HG02798 (cell line): ENCODE results near the gene CHM.
"Not testable (repeated sequence)": the region's sequence is repeated elsewhere in the genome, so short reads cannot be mapped to it uniquely, and the experiment has no call there.

Experiments
- ATAC-seq: cut with Tn5 transposase; IDR thresholded peaks from one replicate; pipeline ENCODE4 v1.9.1; 2021; ENCODE audit warnings: mild to moderate bottlenecking; ENCODE audit not compliant: unreplicated experiment, poor library complexity

The CHM gene

DNA sequence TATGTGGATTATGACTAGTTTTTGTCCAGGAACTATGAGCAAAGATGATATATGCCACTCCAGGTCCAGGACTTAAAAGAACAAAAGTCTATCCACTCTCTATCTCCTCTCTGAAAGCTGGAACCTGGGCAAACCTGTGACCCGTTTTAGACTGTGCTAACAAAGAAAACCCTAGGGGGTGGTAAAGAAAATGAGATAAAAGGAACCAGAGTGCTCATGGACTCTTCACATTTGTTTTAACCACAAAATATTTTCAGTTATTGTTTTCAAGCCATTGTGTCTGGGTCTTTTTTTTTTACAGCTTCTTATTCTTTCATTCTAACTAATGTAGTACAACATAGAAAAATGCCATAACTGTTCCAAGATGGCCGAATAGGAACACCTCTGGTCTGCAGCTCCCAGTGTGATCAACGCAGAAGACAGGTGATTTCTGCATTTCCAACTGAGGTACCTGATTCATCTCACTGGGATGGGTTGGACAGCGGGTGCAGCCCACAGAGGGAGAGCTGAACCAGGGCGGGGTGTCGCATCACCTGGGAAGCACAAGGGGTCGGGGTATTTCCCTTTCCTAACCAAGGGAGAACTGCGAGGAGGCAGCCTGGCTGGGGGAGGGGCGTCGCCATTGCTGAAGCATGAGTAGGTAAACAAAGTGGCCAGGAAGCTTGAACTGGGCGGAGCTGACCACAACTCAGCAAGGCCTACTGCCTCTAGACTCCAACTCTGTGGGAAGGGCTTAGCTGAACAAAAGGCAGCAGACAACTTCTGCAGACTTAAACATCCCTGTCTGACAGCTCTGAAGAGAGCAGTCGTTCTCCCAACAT lies 45.1 kb downstream of the CHM start:
- peak; percentile 45 for ATAC-seq

DNA sequence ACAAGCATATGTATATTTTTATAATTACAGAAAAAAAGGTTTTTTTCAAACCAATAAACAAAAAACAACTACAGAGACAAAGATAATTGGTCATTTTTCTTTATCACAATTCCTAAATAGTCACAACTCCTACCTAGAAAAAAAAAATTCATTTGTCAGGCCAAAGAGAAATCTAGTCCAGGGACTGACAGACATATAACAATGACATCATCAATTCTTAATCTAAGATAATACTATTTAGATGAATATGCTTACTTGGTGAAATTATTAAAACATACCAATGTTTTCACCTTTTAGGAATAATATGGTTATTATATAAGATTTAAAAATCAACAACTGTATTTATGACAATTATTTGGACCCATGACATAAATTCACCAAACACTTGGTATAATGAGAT lies 48.4 kb downstream of the CHM start:
- ATAC-seq = no peak

DNA sequence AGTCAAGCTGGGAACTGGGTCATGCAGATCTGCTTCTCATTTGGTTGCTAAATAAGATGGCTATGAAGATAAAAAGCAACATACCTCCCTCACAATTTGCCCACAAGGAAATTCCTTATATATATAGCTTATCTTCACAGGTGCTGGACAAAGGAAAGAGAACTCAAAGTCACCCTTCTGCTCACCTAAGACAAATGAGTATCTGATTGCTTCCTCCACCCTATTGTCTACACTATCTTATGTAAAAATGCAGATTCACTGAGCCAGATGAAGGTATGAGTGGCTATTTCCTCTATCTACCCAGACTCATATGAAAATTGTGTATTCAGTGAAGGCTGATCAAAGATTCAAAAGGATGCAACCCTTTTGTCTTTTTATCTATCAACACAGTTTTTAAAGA lies 50.8 kb downstream of the CHM start:
- ATAC-seq = no peak

DNA sequence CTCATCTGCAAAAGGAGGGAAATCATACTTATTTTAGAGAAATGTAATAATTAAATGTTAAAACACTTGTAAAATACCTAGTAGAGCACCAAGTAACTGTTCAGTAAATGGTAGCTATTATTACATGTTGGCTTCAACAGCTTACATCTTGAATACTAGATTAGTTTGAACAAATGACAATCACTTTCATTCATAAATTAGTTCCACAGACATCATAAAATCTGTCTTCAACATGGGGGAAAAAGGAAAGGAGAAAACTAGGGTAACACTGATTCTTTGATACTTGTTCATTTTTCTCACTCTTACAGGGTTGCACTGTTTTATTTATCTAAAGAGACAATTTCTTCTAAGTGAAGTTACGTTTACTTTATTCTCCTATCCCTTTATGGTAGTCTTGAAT lies 51.7 kb downstream of the CHM start:
- ATAC-seq = no peak

DNA sequence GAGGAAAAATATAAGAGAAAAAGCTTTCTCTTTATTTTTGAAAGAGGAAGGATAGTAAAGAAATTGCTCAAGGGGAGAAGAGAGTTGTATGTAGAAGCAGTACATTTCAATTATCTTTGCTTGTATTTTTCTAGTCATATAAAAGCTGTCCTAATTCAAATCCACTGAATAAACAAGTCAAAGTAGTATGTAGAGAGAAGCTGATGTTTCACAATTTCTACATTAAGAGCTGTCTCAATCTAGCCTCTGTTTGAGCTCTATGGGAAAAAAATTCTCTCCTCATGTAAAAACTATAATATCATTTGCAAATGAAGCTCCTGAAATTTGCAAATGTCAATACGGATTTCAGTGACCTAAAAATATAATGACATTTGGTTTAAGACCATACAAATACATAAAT lies 52.6 kb downstream of the CHM start:
- no peak for ATAC-seq

DNA sequence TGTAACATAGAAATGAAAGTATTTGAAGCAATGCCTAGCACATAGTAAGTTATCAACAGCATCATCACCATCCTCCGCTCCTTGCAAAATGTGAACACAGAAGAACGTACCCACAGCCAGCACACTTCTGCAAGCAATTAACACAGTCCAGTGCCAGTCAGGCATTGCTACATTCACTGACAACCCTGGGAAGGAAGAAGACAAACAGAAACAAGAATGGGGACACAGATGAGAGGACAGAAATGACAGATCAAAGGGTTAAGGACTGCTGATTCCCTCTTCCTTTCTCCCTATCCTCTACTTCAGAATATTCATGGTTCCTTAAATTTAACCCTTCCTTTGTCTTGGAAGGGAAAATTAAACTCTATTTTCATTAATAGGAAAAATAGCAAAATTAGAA lies 53.1 kb downstream of the CHM start:
- ATAC-seq = no peak

DNA sequence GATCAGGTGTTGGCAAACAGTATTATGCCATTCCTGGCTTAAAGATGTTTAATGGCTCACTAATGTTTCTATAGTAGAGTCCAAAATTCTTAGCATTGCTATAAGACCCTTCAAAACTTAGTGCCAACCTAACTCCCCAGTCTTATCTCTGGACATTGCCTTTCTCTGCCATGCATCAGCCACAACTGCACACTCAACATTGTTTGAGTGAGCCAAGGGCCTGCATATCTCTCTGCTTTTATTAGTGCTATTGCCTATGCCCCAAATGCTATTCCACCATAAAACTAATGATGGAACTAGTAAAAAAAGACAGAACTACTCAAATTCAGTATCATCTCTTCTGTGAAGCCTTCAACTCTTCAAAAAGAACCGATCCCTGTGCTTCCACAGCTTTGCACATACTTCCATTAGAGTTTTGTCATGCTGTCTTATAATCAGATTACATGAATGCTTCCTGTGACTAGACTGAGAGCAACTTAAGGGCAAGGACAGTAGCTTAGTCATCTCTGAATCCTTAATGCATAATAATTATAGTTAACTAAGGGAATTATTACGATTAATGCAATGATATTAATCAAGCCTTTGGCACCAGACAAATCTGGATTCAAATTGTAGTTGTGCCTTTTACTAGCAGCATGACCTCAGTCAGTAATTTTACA lies 53.7 kb downstream of the CHM start:
- no peak for ATAC-seq

DNA sequence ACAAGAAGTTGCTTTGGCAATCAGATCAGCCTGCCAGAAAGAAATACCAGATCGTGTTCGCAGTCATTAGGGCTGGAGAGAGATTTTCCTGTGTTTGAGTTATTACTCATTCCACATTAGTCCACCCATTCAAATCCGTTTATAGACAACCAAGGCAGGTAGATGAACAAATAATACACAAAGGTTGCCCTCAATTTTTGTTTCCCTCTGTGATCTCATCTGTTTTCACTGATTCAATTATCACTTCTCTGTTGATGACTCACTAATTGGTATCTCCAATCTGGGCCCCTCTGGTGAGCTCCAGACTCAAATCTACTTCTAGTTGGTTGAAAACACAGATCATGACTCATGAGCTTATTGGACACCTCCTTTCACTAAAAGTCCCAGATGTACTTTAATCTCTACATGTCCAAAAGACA lies 54.5 kb downstream of the CHM start:
- no peak for ATAC-seq

DNA sequence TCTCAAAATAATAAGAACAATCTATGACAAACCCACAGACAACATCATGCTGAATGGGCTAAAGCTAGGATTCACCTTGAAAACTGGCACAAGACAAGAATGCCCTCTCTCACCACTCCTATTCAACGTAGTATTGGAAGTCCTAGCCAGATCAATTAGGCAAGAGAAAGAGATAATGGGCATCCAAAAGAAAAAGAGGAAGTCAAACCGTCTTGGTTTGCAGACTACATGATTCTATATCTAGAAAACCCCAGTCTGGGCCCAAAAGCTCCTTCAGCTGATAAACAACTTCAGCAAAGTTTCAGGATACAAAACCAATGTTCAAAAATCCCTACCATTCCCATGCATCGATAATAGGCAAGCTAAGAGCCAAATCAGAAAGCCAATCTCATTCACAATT lies 59.0 kb downstream of the CHM start:
- ATAC-seq = no peak

DNA sequence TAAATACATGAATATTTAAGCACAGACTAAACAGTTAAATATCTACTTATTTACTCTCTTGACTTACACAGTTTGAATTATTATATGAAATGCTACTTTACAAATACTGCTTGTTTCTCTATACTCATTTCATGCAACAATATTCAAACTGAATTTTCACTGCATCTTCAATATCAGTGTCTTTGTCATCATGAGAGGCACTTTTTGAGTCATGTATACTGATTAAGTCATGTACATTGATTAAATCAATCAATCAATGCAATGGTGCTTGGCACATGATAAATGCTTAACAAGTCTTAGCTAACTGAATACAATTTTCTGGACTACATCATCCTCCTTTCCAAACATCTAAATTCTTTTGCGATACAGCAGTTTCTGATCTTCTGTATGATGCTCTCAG lies 67.1 kb downstream of the CHM start:
- no peak for ATAC-seq

DNA sequence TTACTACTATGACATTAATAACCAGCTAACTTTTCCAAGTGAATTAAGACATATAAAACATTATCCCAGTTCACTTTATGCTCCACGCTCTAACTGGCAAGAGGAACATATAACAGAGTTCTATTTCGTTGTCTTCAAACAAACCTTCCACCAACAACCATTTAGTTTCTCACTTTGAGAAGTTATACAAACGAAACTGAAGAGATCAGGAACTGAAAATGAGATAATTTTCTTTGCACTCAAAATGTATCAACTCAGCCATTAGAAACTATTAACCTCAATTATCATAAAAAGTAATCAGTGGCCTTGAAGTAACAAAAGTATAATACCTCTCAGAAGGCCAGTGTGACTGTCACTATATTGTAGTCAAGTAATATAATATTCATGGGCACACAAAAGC lies 70.1 kb downstream of the CHM start:
- ATAC-seq = peak; percentile 95

DNA sequence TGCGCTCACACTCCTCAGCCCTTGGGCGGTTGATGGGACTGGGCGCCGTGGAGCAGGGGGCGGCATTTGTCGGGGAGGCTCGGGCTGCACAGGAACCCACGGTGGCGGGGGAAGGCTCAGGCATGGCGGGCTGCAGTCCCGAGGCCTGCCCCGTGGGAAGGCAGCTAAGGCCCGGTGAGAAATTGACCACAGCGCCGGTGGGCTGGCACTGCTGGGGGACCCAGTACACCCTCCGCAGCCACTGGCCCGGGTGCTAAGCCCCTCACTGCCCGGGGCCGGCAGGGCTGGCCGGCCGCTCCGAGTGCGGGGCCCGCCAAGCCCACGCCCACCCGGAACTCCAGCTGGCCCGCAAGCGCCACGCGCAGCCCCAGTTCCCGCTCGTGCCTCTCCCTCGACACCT lies 75.0 kb downstream of the CHM start:
- ATAC-seq = not testable (repeated sequence)

DNA sequence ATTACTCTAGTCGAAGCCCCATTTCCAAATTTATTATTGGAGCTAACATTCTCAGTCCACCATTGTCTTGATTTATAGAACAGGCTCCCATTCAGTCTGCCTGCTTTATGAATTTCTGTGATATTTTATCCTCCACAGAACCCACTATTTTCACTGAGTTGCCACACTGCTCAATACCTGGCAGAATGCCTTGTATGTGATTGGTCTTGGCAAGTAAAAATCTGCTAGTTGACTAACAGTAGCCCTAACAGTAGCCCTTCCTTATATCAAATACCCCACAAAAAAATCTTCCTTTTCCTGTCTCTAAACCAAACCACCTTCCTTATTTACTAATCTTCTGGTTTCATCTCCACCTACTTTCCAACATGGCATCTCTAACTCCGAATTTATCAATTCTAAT lies 82.6 kb downstream of the CHM start:
- ATAC-seq = no peak

DNA sequence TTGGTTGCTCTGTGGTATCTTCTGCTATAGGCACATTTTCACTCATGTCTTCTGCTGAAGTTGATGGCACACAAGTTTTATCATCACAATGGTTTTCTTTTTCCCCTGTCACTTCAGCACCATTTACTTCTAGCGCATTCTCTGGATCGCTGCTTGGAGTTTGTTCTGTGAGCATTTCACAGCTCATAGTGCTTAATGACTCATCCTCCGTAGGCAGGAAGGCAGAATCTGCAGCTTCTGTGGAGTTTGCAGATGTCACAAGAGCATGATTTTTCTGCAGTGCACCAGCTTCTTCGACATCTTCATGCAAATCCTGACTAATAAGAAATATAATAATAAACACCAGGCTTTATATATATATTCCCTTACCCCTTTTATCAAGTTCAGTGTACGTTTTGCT lies 83.6 kb downstream of the CHM start:
- no peak for ATAC-seq

DNA sequence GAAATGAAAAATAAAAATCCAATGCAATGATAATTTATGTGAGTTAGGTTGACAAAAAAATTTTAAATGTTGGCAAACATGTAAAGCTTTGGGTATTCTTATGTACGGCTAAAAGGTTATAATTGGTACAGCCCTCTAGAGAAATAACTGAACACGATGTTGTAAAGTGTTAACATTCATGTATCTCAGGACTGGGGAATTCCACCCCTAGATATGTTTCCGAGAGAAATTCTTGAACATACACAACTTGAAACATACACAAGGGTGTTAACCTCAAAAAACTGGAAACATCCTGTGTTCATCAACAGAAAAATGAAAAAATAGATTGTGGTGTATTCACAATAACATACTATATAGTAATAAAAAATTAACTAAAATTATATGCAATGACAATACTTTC lies 91.8 kb downstream of the CHM start:
- ATAC-seq = no peak

DNA sequence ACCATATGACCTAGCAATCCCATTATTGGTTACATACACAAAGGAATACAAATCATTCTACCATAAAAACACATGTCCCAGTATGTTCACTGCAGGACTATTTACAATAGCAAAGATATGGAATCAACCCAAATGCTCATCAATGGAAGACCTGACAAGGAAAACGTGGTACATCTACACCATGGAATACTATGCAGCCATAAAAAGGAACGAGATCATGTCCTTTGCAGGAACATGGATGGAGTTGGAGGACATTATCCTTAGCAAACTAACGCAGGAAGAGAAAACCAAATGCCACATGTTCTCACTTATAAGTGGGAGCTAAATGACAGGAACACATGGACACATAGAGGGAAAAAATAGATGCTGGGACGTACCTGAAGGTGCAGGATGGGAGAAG lies 102.6 kb downstream of the CHM start:
- ATAC-seq = not testable (repeated sequence)

DNA sequence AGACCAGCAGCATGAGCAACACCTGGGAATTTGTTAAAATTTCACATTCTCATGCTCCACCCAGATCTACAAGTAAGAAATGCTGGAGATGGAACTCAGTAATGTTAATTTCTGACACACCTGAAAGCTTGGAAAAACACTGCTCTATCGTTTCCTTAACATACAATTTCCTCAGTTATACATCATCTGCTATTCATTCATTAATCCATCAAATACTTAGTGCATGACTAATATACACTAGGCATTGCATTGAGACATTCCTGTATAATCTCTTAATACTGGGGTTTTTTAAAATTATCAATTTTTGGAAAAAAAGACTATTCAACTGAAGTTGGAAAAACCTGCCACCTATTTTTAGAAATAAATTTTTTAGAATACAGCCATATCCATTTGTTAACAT lies 106.1 kb downstream of the CHM start:
- no peak for ATAC-seq

DNA sequence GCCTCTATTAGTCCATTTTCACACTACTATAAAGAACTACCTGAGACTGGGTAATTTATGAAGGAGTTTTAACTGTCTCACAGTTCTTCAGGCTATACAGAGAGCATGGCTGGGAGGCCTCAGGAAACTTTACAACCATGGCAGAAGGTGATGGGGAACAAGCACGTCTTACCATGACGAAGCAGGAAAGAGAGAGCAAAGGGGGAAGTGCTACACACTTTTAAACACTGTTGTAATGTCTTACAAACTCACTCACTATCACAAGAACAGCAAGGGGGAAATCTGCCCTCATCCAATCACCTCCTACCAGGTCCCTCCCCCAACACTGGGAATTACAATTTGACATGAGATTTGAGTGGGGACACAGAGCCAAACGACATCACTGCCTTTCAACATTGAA lies 107.4 kb downstream of the CHM start:
- not testable (repeated sequence) for ATAC-seq

DNA sequence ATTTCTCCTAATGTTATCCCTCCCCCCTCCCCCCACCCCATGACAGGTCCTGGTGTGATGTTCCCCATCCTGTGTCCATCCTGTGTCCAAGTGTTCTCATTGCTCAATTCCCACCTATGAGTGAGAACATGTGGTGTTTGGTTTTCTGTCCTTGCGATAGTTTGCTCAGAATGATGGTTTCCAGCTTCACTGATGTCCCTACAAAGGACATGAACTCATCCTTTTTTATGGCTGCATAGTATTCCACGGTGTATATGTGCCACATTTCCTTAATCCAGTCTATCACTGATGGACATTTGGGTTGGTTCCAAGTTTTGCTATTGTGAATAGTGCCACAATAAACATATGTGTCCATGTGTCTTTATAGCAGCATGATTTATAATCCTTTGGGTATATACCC lies 113.0 kb downstream of the CHM start:
- not testable (repeated sequence) for ATAC-seq

DNA sequence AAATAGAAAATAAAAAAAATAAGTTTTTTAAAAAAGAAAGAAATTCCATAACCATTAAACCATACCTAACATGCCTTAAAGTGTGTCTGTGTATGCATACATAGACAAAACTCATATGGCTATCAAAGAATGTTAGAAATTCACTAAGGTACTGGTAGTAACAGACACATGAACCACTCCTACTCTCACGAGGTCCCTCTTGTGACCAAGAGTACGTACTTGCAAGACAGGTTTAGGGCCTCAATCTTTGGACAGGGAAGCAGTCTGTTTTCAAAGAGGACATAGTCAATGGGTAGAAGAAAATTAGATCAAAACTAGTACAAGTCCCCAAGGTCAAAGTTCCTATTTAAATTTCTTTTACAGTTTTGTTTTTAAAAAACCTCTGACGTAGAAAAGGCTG lies 117.3 kb downstream of the CHM start:
- no peak for ATAC-seq

DNA sequence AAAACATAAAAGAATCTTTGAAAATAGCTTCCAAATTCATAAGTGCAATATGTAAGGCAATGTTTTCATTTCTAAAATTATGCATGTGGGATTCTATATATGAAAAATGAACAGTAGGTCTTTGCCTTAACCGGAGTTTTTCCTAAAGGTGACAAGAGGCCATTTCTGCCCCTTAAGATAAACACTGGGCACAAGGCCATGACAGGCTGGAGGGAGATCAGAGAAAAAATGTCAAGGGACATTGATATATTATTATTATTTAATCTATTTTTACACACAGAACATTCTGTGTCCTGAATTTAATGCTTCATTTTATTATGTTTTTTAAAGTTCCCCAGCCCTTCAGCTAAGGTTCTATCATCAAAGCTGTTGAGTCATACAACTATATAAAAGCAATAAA lies 118.8 kb downstream of the CHM start:
- ATAC-seq = no peak

DNA sequence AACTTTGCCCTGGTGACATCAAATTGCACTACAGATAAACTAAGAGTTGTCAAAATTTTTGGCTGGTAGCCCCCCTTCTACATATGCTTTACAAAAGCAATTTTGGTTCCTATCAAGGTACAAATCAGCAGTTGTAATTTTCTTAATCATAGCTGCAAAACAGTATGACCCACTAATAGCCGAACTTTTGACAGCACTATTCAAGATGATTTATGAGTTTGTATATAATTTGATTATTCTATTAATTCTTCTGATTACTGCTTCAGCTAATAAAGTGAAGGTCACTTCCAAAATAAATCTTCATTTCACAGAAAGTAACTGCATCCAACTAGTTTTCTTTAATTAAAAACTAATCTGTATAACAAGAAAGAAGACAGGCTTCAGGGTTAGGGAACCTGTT lies 119.6 kb downstream of the CHM start:
- ATAC-seq = no peak
